Panc1 (cell line): ENCODE data around the gene KRTAP10-2. TPM values are rescaled to one million over a fixed set of nuclear protein-coding genes. Genes with fewer than 3 reads are reported as not detected.

Experiments
- ATAC-seq: fragments of 200-7000 bp; cut with Tn5 transposase; 2 replicates; pipeline ENCODE4 v1.9.1; 2020; ENCODE audit warnings: mild to moderate bottlenecking, moderate library complexity
- BruUV-seq: library from RNA; stranded (reverse); fragments of 400-500 nt; replicated peaks from 2 replicates; lab custom pipeline; 2021; lab: Mats Ljungman, UMichigan
- CTCF ChIA-PET: fragments of 300-600 bp; sonication (Branson Sonifier 250); formaldehyde crosslinking; loops from one replicate; lab custom pipeline; 2022; ENCODE audit warnings: antibody characterized with exemption; lab: Charles Lee
- POLR2A ChIA-PET: fragments of 300-600 bp; sonication (Branson Sonifier 250); formaldehyde crosslinking; loops from one replicate; lab custom pipeline; 2022; ENCODE audit warnings: antibody characterized with exemption; lab: Charles Lee
- DNase-seq: peaks from one replicate; pipeline ENCODE4 v3.0.0-alpha.2; 2010; ENCODE audit warnings: low read depth, low spot score
- H3K27ac ChIP-seq: 2 replicates; pipeline ENCODE4 v1.5.1; 2011; ENCODE audit warnings: mild to moderate bottlenecking, low read length, inconsistent platforms
- H3K27me3 ChIP-seq: fragments of 200-500 bp; sonication (Bioruptor generic); 2 replicates; pipeline ENCODE4 v1.6.0; 2014; ENCODE audit warnings: low read length, inconsistent platforms; ENCODE audit not compliant: control insufficient read depth, insufficient read depth
- H3K36me3 ChIP-seq: fragments of 200-500 bp; sonication (Bioruptor generic); 2 replicates; pipeline ENCODE4 v1.5.1; 2014; ENCODE audit warnings: inconsistent platforms, mild to moderate bottlenecking, low read length, moderate library complexity; ENCODE audit not compliant: control insufficient read depth, insufficient read depth
- H3K4me1 ChIP-seq: 2 replicates; pipeline ENCODE4 v1.5.1; 2011; ENCODE audit warnings: inconsistent platforms, mild to moderate bottlenecking, low read length, moderate library complexity; ENCODE audit not compliant: control insufficient read depth, insufficient read depth
- H3K4me3 ChIP-seq, 2 experiments: 2 replicates each; pipeline ENCODE4 v1.5.1; 2011 to 2012; ENCODE audit warnings: low read depth in 2 of 2, low read length in 2 of 2, mild to moderate bottlenecking in 2 of 2, inconsistent platforms in 1 of 2, moderate library complexity in 1 of 2
- H3K9me3 ChIP-seq: fragments of 200-500 bp; sonication (Bioruptor generic); 2 replicates; pipeline ENCODE4 v1.5.1; 2014; ENCODE audit warnings: low read depth, mild to moderate bottlenecking, inconsistent platforms, low read length, moderate library complexity; ENCODE audit not compliant: control insufficient read depth, insufficient read depth
- POLR2AphosphoS5 ChIP-seq: IDR thresholded peaks from 2 replicates; pipeline ENCODE4 v1.6.1; 2012; ENCODE audit warnings: mild to moderate bottlenecking, low read depth, low read length, moderate library complexity
- SIN3A ChIP-seq: IDR thresholded peaks from 2 replicates; pipeline ENCODE4 v1.6.1; 2012; ENCODE audit warnings: low read depth, mild to moderate bottlenecking, low read length, moderate library complexity, borderline replicate concordance; ENCODE audit not compliant: insufficient read depth
- TCF7L2 ChIP-seq: IDR thresholded peaks from 2 replicates; pipeline ENCODE4 v1.6.1; 2011; ENCODE audit warnings: mild to moderate bottlenecking, low read depth, low read length, inconsistent platforms
- in situ Hi-C: cut with HindIII; loops from 2 replicates; pipeline ENCODE4 v1.10.0; 2016; ENCODE audit warnings: low sequenced_read_pairs, low pct_unique_long_range_greater_than_20kb
- intact Hi-C: fragments of 100-400 bp; cut with micrococcal nuclease; formaldehyde crosslinking; loops from one replicate; pipeline ENCODE4 v1.10.0; 2022; ENCODE audit not compliant: unreplicated experiment
- total RNA-seq: library from RNA; stranded (reverse); gene quantifications from one replicate; pipeline ENCODE4 v1.2.1, GENCODE V29; 2021; ENCODE audit not compliant: unreplicated experiment
- TF ChIP-seq, protein P1 (sequence below), 2 experiments: IDR thresholded peaks; 2 replicates each; pipeline ENCODE4 v1.6.1; 2011 to 2012; ENCODE audit warnings: low read depth in 2 of 2, control low read depth in 1 of 2, low read length in 1 of 2, mild to moderate bottlenecking in 1 of 2, moderate library complexity in 1 of 2; ENCODE audit not compliant: insufficient read depth in 1 of 2
- TF ChIP-seq, protein P2 (sequence below): fragments of 450-650 bp; IDR thresholded peaks from 2 replicates; pipeline ENCODE4 v1.5.1; 2017; ENCODE audit warnings: mild to moderate bottlenecking

Gene KRTAP10-2
- total RNA-seq, 1 experiment from 2014 or later, result not detected

DNA sequence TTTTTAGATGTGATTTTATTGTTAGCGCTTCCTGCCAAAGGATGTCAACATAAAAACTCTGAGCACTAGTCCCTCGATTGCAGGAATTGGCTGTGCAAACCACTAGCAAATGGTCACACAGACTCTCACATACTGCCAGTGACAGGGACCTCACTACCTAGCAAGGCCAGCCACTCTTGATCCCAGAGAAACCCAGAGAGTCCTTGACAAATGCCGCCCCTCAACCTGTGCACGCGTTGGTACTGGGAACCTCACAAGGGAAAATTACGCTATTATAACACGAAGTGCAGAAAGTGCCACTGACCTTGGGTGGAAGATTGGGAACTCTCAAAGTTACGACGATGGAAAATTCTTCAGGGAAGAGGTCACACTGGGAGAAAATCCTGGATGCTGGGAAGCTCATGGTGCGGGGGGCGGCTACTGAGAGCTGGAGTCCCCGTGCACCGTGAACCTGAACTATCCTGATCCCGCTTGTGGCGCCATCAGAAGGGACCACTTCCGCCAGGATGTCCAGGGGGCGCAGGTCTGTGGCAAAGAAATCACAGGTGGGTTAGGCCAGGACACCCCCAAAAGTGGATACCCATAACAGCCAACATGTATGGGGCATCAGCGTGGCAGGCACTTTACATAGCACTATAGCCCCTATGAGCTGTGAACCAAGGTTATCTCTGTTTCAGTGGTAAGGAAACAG lies 16.3 kb upstream of the KRTAP10-2 start:
- ChIA-PET CTCF (no interaction called here), POLR2A (no interaction called here)
- no TSS peak for BruUV-seq
- no peaks in the 10 kb centered on the region for H3K27me3 ChIP-seq
- TF ChIP-seq SIN3A (no peak), TCF7L2 (no peak), POLR2AphosphoS5 (no peak)
- TF ChIP-seq, protein P1, sequence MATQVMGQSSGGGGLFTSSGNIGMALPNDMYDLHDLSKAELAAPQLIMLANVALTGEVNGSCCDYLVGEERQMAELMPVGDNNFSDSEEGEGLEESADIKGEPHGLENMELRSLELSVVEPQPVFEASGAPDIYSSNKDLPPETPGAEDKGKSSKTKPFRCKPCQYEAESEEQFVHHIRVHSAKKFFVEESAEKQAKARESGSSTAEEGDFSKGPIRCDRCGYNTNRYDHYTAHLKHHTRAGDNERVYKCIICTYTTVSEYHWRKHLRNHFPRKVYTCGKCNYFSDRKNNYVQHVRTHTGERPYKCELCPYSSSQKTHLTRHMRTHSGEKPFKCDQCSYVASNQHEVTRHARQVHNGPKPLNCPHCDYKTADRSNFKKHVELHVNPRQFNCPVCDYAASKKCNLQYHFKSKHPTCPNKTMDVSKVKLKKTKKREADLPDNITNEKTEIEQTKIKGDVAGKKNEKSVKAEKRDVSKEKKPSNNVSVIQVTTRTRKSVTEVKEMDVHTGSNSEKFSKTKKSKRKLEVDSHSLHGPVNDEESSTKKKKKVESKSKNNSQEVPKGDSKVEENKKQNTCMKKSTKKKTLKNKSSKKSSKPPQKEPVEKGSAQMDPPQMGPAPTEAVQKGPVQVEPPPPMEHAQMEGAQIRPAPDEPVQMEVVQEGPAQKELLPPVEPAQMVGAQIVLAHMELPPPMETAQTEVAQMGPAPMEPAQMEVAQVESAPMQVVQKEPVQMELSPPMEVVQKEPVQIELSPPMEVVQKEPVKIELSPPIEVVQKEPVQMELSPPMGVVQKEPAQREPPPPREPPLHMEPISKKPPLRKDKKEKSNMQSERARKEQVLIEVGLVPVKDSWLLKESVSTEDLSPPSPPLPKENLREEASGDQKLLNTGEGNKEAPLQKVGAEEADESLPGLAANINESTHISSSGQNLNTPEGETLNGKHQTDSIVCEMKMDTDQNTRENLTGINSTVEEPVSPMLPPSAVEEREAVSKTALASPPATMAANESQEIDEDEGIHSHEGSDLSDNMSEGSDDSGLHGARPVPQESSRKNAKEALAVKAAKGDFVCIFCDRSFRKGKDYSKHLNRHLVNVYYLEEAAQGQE (IDR thresholded peaks at IDR 0.05; ENCODE audit: insufficient read depth in 1 of 2, low read depth in 2 of 2, low read length in 1 of 2), result no peak
- TF ChIP-seq, protein P2, sequence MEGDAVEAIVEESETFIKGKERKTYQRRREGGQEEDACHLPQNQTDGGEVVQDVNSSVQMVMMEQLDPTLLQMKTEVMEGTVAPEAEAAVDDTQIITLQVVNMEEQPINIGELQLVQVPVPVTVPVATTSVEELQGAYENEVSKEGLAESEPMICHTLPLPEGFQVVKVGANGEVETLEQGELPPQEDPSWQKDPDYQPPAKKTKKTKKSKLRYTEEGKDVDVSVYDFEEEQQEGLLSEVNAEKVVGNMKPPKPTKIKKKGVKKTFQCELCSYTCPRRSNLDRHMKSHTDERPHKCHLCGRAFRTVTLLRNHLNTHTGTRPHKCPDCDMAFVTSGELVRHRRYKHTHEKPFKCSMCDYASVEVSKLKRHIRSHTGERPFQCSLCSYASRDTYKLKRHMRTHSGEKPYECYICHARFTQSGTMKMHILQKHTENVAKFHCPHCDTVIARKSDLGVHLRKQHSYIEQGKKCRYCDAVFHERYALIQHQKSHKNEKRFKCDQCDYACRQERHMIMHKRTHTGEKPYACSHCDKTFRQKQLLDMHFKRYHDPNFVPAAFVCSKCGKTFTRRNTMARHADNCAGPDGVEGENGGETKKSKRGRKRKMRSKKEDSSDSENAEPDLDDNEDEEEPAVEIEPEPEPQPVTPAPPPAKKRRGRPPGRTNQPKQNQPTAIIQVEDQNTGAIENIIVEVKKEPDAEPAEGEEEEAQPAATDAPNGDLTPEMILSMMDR, result no peak
- ATAC-seq, result no peak
- no peaks in the 10 kb centered on the region for H3K36me3 ChIP-seq
- DNase-seq, result no peak
- H3K27ac ChIP-seq, result no peak overlapping the region
- H3K9me3 ChIP-seq, result no peaks in the 10 kb centered on the region
- H3K4me1 ChIP-seq, result no peaks in the 10 kb centered on the region
- no peak overlapping the region for H3K4me3 ChIP-seq
- intact Hi-C loops, result no loop called here
- in situ Hi-C loops, result no loop called here

GRCh38 chr21:44566403-44566802 lies 15.1 kb upstream of the KRTAP10-2 start:
- intact Hi-C loops, result no loop called here
- in situ Hi-C loops, result no loop called here
- DNase-seq (no peak), ATAC-seq (no peak)
- H3K9me3 ChIP-seq, result no peaks in the 10 kb centered on the region
- ChIA-PET CTCF (no interaction called here), POLR2A (no interaction called here)
- no TSS peak for BruUV-seq
- H3K4me3 ChIP-seq, result no peak overlapping the region
- TF ChIP-seq TCF7L2, result no peak
- TF ChIP-seq, protein P1 (IDR thresholded peaks at IDR 0.05; ENCODE audit: insufficient read depth in 1 of 2, low read depth in 2 of 2, low read length in 1 of 2), result no peak
- TF ChIP-seq, protein P2, result no peak
- TF ChIP-seq SIN3A, result no peak
- TF ChIP-seq POLR2AphosphoS5, result no peak
- no peaks in the 10 kb centered on the region for H3K27me3 ChIP-seq
- H3K27ac ChIP-seq, result no peak overlapping the region
- H3K4me1 ChIP-seq, result no peaks in the 10 kb centered on the region
- H3K36me3 ChIP-seq, result no peaks in the 10 kb centered on the region
